Heart right ventricle (tissue), 16 donors: ENCODE measurements around the gene SLC7A6. TPM values are rescaled to one million over a fixed set of nuclear protein-coding genes. Genes with fewer than 3 reads are reported as not detected.

ENCODE experiments used
- ATAC-seq, 8 donors: fragments of 200-7000 bp; cut with Tn5 transposase; one replicate each; pipeline ENCODE4 v1.9.1; 2020; ENCODE audit warnings: mild to moderate bottlenecking in 8 of 8, moderate library complexity in 8 of 8, moderate number of reproducible peaks in 1 of 8
- DNase-seq, 2 donors: peaks; one replicate each; pipeline ENCODE4 v3.0.0-alpha.2; 2020
- H3K27ac ChIP-seq, 10 donors: fragments of 200-600 bp; sonication (generic) in 2 of 10; one replicate each; pipeline versions ENCODE4 v1.5.0 to v1.8.0; 2020 to 2022; ENCODE audit warnings: mild to moderate bottlenecking in 3 of 10
- H3K27me3 ChIP-seq, 7 donors: fragments of 200-600 bp; one replicate each; pipeline ENCODE4 v1.8.0; 2021 to 2022; ENCODE audit warnings: mild to moderate bottlenecking in 2 of 7
- H3K36me3 ChIP-seq, 9 donors: fragments of 200-600 bp; sonication (generic) in 1 of 9; one replicate each; pipeline versions ENCODE4 v1.5.0 to v1.8.0; 2020 to 2022; ENCODE audit warnings: mild to moderate bottlenecking in 2 of 9
- H3K4me1 ChIP-seq, 9 donors: fragments of 200-600 bp; sonication (generic) in 1 of 9; one replicate each; pipeline versions ENCODE4 v1.5.0 to v1.8.0; 2020 to 2022; ENCODE audit warnings: mild to moderate bottlenecking in 4 of 9
- H3K4me3 ChIP-seq, 10 donors: fragments of 200-600 bp; sonication (generic) in 2 of 10; one replicate each; pipeline versions ENCODE4 v1.5.0 to v1.8.0; 2020 to 2022; ENCODE audit warnings: mild to moderate bottlenecking in 7 of 10, moderate library complexity in 2 of 10
- H3K9me3 ChIP-seq, 11 donors: fragments of 200-600 bp in 10 of 11; sonication (generic) in 2 of 11; one replicate each; pipeline versions ENCODE4 v1.5.0 to v1.8.0; 2013 to 2022; ENCODE audit warnings: mild to moderate bottlenecking in 2 of 11, control low read depth in 1 of 11, moderate library complexity in 1 of 11
- CTCF ChIP-seq, 9 donors: fragments of 200-600 bp; sonication (generic) in 2 of 9; IDR thresholded peaks; one replicate each; pipeline versions ENCODE4 v1.5.0 to v1.8.0; 2021 to 2022; ENCODE audit warnings: antibody characterized with exemption in 9 of 9, mild to moderate bottlenecking in 5 of 9, moderate library complexity in 1 of 9
- WGBS, 2 donors: extraction: QIAGEN DNeasy Blood & Tissue Kit; methylation state at CpG; one replicate each; pipeline ENCODE4 v1.1.7; 2013; ENCODE audit warnings: inconsistent platforms in 1 of 2; 5-methylcytosine and 5-hydroxymethylcytosine counted together
- intact Hi-C, 10 donors: fragments of 100-400 bp; cut with DNase I; formaldehyde crosslinking; loops; one replicate each; pipeline versions ENCODE4 v1.11.1 to v1.14.2; 2022
- polyA plus RNA-seq, 2 donors: library from polyadenylated mRNA; stranded (reverse); fragments of 200-250 nt; gene quantifications; one replicate each; pipeline ENCODE4 v1.2.3, GENCODE V29; 2013
- total RNA-seq, 10 donors: library from RNA; stranded (reverse); fragmentation: NEBNext Ultra II Directional in 3 of 10; extraction: Animal tissue kit (Norgen Biotek cat#: 25700) in 3 of 10; gene quantifications; one replicate each; pipeline versions ENCODE4 v1.2.1 to v1.2.4, GENCODE V29; 2021 to 2023
- donor health status: Arrhythmogenic right ventricular cardiomyopathy.
- donor health status: ischemic (EF 13 %, LVEDD 7.1; RV severe dilation, severe dysfunction).
- donor health status: healthy with polysubstance abuse.
- donor health status: DM: no; HTN: yes; CAD: no.
- donor health status: DM: no; HTN: no; CAD: no.
- donor health status: ischemic (EF 25% LVEDD 6.9; RV normal size, moderate dysfunction).
- donor health status: ischemic (EF 25% LVEDD 5.7; RV mildly dilated, moderate dysfunction).
- donor health status: healthy.
- donor health status: DM: yes; HTN: yes; CAD: no.
- donor health status: Ischemic cardiomyopathy.
- donor health status: ischemic (EF 35%, LVEDD 5.7; RV mildly dilated, moderate dysfunction).
- donor health status: nonischemic (EF 11% LVEDD 7.7; RV severe dilation, severe dysfunction).
- donor health status: DM: yes; HTN: yes; CAD: no.
- donor health status: PGD.
- donor health status: ischemic (EF 29% LVEDD 5.4; RV normal size, mild dysfunction).
- donor health status: nonischemic (EF 23%, LVEDD 6.1; RV moderate dilation, normal function).

SLC7A6 gene
- total and polyA plus RNA-seq, 12 donors = 22.6 to 85.6 (median 42.4) TPM

- H3K4me1 ChIP-seq = peaks cover 7 to 76% (median 50%) of the 10 kb centered on the region in 9 donors
- peaks cover 0 to 65% (median 3%) of the 10 kb centered on the region in 9 donors for H3K36me3 ChIP-seq
- intact Hi-C loops = no loop called here
- no peak for ATAC-seq
- no peaks in the 10 kb centered on the region for H3K27me3 ChIP-seq
- no peaks in the 10 kb centered on the region for H3K9me3 ChIP-seq
- 89 to 95% methylated on average over 13 of the region's 13 CpGs for WGBS, 2 donors
- no peak overlapping the region for H3K4me3 ChIP-seq
- no peak for TF ChIP-seq CTCF (IDR thresholded peaks at IDR 0.05)
- DNase-seq = no peak
- peak overlapping the region in 5 of 10 donors; percentile 27 to 86 (median 37) for H3K27ac ChIP-seq
Observed at GRCh38 chr16:68279726-68280558, 15.6 kb downstream of the SLC7A6 start.

GRCh38 chr16:68281368-68282063, 17.2 kb downstream of the SLC7A6 start:
- Histone ChIP-seq H3K4me3 (no peak overlapping the region), H3K27me3 (no peaks in the 10 kb centered on the region), H3K27ac (peak overlapping the region in 9 of 10 donors; percentile 1 to 88 (median 82)), H3K4me1 (peaks cover 14 to 77% (median 57%) of the 10 kb centered on the region in 9 donors), H3K9me3 (no peaks in the 10 kb centered on the region), H3K36me3 (peaks cover 0 to 50% (median 2%) of the 10 kb centered on the region in 9 donors)
- ATAC-seq = no peak
- DNase-seq = no peak
- 90 to 96% methylated on average over 4 of the region's 4 CpGs for WGBS, 2 donors
- no peak for TF ChIP-seq CTCF (IDR thresholded peaks at IDR 0.05)
- intact Hi-C loops = no loop called here

- WGBS, 2 donors = 76 to 96% methylated on average over 4 of the region's 4 CpGs
- Histone ChIP-seq H3K27me3 (no peaks in the 10 kb centered on the region), H3K27ac (peak overlapping the region; percentile 1 to 88 (median 81)), H3K36me3 (peaks cover 0 to 47% (median 2%) of the 10 kb centered on the region in 9 donors), H3K9me3 (no peaks in the 10 kb centered on the region), H3K4me1 (peaks cover 16 to 81% (median 62%) of the 10 kb centered on the region in 9 donors), H3K4me3 (no peak overlapping the region)
- DNase-seq (no peak), ATAC-seq (no peak)
- intact Hi-C loops = no loop called here
- TF ChIP-seq CTCF (IDR thresholded peaks at IDR 0.05) = no peak
Observed at GRCh38 chr16:68282064-68282452, 17.7 kb downstream of the SLC7A6 start.

- WGBS, 2 donors = 66 to 71% methylated on average over 5 of the region's 5 CpGs
- Histone ChIP-seq H3K27ac (peak overlapping the region; percentile 67 to 88 (median 81)), H3K4me1 (peaks cover 28 to 94% (median 74%) of the 10 kb centered on the region in 9 donors), H3K9me3 (no peaks in the 10 kb centered on the region), H3K27me3 (no peaks in the 10 kb centered on the region), H3K4me3 (no peak overlapping the region), H3K36me3 (peaks cover 0 to 45% (median 2%) of the 10 kb centered on the region in 9 donors)
- intact Hi-C loops = no loop called here
- DNase-seq (no peak), ATAC-seq (no peak)
- TF ChIP-seq CTCF (IDR thresholded peaks at IDR 0.05) = no peak
Observed at GRCh38 chr16:68283346-68283745, 19.0 kb downstream of the SLC7A6 start.
